Measurements from ENCODE around the gene MORF4L2.

The MORF4L2 gene

GRCh38 chrX:103628386-103629317, 57.8 kb downstream of the MORF4L2 start, which contains the start of gene TCEAL1:
Gene TCEAL1 (plus strand): TSS chrX:103628975. CDS start chrX:103629917, 942 bp downstream.
- no peak for TF ChIP-seq CTCF (IDR thresholded peaks at IDR 0.05)
- no peak for TF ChIP-seq ZFX (IDR thresholded peaks at IDR 0.05; ENCODE audit: borderline replicate concordance)
- H3K27ac ChIP-seq: peak within 1 kb of the TSS; percentile 79

- no peak overlapping the region for H3K27ac ChIP-seq
- TF ChIP-seq CTCF (IDR thresholded peaks at IDR 0.05) (no peak), ZFX (IDR thresholded peaks at IDR 0.05; ENCODE audit: borderline replicate concordance) (no peak)
Measured at GRCh38 chrX:103626855-103627254, 59.6 kb downstream of the MORF4L2 start.
